ENCODE data around the gene AGBL3. TPM values are rescaled to one million over a fixed set of nuclear protein-coding genes. Genes with fewer than 3 reads are reported as not detected.

The AGBL3 gene
- total RNA-seq, 4 donors from 2014 or later: 0.29 to 12.5 (median 5.3) TPM

DNA sequence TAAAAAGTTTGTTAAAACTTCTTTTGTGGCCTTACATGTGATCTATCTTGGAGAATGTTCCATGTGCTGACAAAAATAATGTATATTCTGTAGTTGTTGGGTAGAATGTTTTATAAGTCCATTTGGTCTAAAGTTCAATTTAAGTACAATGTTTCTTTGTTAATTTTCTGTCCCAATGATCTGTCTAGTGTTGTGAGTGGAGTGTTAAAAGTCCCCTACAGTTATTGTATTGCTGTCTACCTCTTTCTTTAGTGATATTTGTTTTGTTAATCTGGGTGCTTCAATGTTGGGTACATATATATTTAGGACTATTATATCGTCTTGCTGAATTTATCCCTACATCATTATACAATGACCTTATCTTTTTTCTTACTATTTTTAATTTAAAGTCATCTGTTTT is 168.4 kb downstream of the AGBL3 start:
- Histone ChIP-seq H3K27me3 (no peaks in the 10 kb centered on the region), H3K4me1 (no peaks in the 10 kb centered on the region), H3K4me3 (no peak overlapping the region), H3K36me3 (no peaks in the 10 kb centered on the region), H3K9me3 (no peaks in the 10 kb centered on the region), H3K27ac (no peak overlapping the region)
- DNase-seq: no peak
- intact Hi-C loops (cut with DNase I; ENCODE audit: low total_unique reads): no loop called here
- TF ChIP-seq, protein P1, sequence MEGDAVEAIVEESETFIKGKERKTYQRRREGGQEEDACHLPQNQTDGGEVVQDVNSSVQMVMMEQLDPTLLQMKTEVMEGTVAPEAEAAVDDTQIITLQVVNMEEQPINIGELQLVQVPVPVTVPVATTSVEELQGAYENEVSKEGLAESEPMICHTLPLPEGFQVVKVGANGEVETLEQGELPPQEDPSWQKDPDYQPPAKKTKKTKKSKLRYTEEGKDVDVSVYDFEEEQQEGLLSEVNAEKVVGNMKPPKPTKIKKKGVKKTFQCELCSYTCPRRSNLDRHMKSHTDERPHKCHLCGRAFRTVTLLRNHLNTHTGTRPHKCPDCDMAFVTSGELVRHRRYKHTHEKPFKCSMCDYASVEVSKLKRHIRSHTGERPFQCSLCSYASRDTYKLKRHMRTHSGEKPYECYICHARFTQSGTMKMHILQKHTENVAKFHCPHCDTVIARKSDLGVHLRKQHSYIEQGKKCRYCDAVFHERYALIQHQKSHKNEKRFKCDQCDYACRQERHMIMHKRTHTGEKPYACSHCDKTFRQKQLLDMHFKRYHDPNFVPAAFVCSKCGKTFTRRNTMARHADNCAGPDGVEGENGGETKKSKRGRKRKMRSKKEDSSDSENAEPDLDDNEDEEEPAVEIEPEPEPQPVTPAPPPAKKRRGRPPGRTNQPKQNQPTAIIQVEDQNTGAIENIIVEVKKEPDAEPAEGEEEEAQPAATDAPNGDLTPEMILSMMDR (IDR thresholded peaks at IDR 0.05): no peak
- TF ChIP-seq POLR2A (IDR thresholded peaks at IDR 0.05): no peak

DNA sequence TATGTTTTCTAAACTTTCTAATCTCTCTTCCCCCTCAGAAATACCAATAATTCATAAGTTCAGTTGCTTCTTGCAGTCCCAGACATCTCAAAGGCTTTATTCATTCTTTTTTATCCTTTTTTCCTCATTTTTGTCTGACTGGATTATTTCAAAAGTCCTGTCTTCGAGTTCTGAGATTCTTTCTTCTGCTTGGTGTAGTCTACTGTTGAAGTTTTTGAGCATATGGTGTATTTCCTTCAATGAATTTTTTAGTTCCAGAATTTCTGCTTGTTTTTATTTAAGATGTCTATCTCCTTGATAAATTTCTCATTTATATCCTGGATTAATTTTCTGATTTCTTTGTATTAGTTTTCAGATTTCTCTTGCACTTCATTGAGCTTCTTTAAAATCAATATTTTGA is 170.0 kb downstream of the AGBL3 start:
- TF ChIP-seq, protein P1 (IDR thresholded peaks at IDR 0.05): no peak
- no peak for TF ChIP-seq POLR2A (IDR thresholded peaks at IDR 0.05)
- no peak for DNase-seq
- no peak overlapping the region for H3K27ac ChIP-seq
- H3K9me3 ChIP-seq: no peaks in the 10 kb centered on the region
- intact Hi-C loops (cut with DNase I; ENCODE audit: low total_unique reads): no loop called here
- no peak overlapping the region for H3K4me3 ChIP-seq
- no peaks in the 10 kb centered on the region for H3K36me3 ChIP-seq
- H3K27me3 ChIP-seq: no peaks in the 10 kb centered on the region
- H3K4me1 ChIP-seq: no peaks in the 10 kb centered on the region

DNA sequence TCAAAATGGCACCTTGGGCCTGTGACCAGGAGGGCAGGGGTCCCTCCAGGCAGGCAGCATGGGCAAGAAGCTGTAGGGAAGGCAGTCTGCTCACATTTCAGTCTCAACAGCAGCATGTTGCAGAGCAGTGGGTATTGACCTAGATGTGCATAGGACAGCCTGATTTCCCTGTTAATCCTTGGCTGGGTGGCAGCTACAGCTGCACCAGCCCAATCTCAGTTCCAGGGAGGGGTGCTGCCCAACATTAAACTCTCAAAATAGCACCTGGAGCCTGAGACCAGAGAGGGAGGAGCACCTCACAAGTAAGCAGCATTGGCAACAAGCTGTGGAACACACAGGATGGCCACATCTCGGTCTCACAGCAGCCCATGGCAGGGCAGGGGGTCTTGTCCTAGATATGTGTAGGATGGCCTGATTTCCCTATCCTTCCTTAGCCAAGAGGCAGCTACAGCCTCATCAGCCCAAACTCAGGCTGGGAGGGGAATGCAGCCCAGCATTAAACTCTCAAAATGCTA is 171.9 kb downstream of the AGBL3 start:
- Histone ChIP-seq H3K4me1 (no peaks in the 10 kb centered on the region), H3K36me3 (no peaks in the 10 kb centered on the region), H3K27me3 (no peaks in the 10 kb centered on the region), H3K27ac (no peak overlapping the region), H3K4me3 (no peak overlapping the region), H3K9me3 (no peaks in the 10 kb centered on the region)
- TF ChIP-seq, protein P1 (IDR thresholded peaks at IDR 0.05): no peak
- TF ChIP-seq POLR2A (IDR thresholded peaks at IDR 0.05): no peak
- no peak for DNase-seq
- intact Hi-C loops (cut with DNase I; ENCODE audit: low total_unique reads): no loop called here

DNA sequence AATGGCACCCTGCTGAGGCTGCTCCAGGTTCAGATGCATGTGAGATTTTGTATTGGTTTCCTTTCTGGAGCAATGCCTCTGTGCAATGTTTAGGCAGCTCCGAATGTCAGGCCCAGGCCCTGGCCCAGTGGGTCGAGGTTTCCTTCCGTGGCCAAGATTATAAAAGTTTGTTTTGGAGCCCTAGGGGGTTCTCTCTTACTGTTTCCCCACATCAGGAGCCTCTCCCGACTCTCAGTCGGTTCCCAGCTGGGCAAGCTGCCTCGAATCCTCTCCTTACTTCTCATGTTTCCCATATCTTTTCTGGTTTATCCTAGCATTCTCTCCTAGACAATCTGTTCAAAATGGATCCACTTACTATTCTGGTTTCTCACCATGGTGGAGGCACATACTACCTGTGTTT is 172.6 kb downstream of the AGBL3 start:
- Histone ChIP-seq H3K36me3 (no peaks in the 10 kb centered on the region), H3K27ac (peak overlapping the region in 1 of 2 donors; percentile 74), H3K9me3 (no peaks in the 10 kb centered on the region), H3K4me3 (no peak overlapping the region), H3K4me1 (no peaks in the 10 kb centered on the region), H3K27me3 (no peaks in the 10 kb centered on the region)
- no peak for DNase-seq
- TF ChIP-seq POLR2A (IDR thresholded peaks at IDR 0.05): no peak
- TF ChIP-seq, protein P1 (IDR thresholded peaks at IDR 0.05): no peak
- intact Hi-C loops (cut with DNase I; ENCODE audit: low total_unique reads): no loop called here

DNA sequence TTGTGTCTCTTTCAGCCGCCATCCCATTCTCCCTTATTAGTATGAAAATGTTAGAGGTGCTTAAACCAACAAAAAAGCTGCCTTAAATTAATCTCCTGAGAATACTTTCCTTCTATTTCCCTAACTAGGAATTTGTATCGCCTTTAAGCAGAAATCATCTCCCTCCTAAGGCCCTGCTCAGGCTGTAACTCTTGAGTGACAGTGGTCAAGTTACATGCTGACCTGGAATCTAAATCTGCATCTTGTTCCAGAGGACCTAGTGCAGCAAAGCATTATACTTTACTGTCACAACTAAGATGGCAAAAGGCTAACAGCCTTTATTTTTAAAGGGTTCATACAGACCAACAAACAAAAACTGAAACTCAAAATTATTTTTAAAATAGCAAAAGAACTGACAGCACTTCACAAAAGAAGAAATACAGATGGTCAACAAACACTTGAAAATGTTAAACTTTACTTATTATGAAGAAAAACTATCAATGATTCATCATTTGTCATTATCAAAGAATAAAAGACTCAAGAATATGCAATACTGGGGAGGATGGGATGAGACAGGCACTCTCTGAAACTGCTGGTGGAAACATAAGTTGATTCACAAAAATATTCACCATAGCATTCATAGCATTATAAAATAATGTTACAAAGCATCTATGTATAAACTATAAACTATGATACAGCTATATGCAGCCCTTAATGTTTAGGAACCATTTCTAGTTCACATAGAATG is 173.2 kb downstream of the AGBL3 start:
- H3K9me3 ChIP-seq: no peaks in the 10 kb centered on the region
- H3K4me3 ChIP-seq: no peak overlapping the region
- intact Hi-C loops (cut with DNase I; ENCODE audit: low total_unique reads): no loop called here
- H3K4me1 ChIP-seq: no peaks in the 10 kb centered on the region
- DNase-seq: no peak
- no peaks in the 10 kb centered on the region for H3K27me3 ChIP-seq
- H3K36me3 ChIP-seq: no peaks in the 10 kb centered on the region
- TF ChIP-seq, protein P1 (IDR thresholded peaks at IDR 0.05): no peak
- TF ChIP-seq POLR2A (IDR thresholded peaks at IDR 0.05): no peak
- peak overlapping the region in 1 of 2 donors; percentile 74 for H3K27ac ChIP-seq

Data from uterus (tissue), 4 donors.